Measurements from ENCODE around the gene CELF2.

Gene CELF2

GRCh38 chr10:11354823-11355222 lies 337.2 kb downstream of the CELF2 start:
- H3K27ac ChIP-seq: no peak overlapping the region
- TF ChIP-seq, protein P1, sequence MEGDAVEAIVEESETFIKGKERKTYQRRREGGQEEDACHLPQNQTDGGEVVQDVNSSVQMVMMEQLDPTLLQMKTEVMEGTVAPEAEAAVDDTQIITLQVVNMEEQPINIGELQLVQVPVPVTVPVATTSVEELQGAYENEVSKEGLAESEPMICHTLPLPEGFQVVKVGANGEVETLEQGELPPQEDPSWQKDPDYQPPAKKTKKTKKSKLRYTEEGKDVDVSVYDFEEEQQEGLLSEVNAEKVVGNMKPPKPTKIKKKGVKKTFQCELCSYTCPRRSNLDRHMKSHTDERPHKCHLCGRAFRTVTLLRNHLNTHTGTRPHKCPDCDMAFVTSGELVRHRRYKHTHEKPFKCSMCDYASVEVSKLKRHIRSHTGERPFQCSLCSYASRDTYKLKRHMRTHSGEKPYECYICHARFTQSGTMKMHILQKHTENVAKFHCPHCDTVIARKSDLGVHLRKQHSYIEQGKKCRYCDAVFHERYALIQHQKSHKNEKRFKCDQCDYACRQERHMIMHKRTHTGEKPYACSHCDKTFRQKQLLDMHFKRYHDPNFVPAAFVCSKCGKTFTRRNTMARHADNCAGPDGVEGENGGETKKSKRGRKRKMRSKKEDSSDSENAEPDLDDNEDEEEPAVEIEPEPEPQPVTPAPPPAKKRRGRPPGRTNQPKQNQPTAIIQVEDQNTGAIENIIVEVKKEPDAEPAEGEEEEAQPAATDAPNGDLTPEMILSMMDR (conservative IDR thresholded peaks at IDR 0.05): no peak

DNA sequence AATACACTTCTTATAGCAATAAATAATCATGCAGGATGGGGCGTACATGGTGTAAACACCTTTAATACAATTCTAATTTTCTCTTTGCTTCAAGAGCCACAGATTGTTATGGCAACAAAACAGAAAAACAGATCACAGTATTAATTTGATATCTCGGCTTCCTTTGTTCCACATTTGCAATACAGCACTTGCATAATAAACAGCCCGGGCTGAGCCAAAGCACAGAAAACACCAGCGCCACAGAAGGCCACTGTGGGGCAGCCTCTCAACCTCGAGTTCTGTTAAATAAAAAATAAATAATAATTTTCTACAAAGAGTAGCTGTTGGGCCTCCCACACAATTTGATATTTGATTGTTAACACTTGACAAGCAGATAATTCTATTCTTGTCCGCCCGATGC lies 337.9 kb downstream of the CELF2 start:
- no peak overlapping the region for H3K27ac ChIP-seq
- TF ChIP-seq, protein P1 (conservative IDR thresholded peaks at IDR 0.05): no peak

DNA sequence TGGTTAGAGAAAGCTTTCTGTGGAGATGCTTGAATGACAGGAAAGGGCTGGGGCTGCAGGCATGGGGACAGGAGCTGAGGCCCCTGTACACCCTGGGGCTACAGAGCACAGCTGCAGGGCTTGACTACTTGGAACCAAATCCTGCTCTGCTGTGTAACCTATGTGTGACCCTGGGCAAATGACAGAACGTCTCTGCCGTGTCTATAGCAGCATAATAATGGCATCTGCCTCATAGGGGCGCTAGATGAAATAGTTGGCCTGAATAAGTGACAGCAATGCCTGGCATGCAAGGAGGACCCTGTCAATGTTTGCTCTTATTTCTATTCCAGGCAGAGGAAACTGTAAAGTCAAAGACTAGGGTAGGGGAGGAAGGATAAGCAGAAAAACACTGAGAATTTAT lies 339.8 kb downstream of the CELF2 start:
- H3K27ac ChIP-seq: no peak overlapping the region
- TF ChIP-seq, protein P1 (conservative IDR thresholded peaks at IDR 0.05): no peak

DNA sequence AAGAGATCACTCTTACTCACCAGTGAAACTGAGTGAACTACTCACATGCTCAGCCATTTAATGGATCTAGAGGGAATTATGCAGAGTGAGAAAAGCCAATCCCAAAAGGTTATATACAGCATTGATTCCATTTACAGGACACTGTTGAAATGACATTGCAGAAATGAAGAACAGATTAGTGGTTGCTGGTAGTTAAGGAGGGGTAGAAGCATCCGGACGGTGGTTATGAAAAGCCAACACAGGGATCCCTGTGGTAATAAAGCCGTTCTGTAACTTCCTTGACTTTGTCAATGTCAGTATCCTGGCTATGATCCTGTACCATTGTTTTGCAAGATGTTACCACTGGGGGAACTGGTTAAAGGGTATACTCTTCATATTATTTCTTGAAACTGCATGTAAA lies 340.3 kb downstream of the CELF2 start:
- no peak overlapping the region for H3K27ac ChIP-seq
- TF ChIP-seq, protein P1 (conservative IDR thresholded peaks at IDR 0.05): no peak

GRCh38 chr10:11358923-11359575 lies 341.4 kb downstream of the CELF2 start:
- TF ChIP-seq, protein P1 (conservative IDR thresholded peaks at IDR 0.05): no peak
- no peak overlapping the region for H3K27ac ChIP-seq

DNA sequence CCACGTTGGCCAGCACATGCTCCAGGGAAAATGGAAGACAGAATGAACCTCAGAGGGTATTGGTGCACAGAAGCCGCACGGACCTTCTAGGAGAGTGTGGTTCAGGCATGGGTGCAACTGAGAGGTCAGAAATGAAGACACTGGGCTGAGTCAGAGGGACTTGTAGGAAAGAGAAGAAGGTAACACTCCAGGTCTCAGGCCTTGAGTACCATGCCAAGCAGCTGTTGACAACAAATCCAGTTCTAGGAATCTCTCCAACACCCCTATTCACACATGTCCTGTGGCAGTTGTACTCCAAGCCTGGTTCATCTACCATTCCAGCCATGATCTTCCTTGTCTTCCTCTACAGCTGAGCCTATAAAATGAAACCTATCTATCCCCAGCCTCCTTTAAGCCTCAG lies 342.2 kb downstream of the CELF2 start:
- no peak overlapping the region for H3K27ac ChIP-seq
- TF ChIP-seq, protein P1 (conservative IDR thresholded peaks at IDR 0.05): no peak

GRCh38 chr10:11363497-11363896 lies 345.8 kb downstream of the CELF2 start:
- TF ChIP-seq, protein P1 (conservative IDR thresholded peaks at IDR 0.05): no peak
- H3K27ac ChIP-seq: no peak overlapping the region
